Suprapubic skin (tissue), 4 donors: Measurements from ENCODE around the gene PPP6R2. TPM values are rescaled to one million over a fixed set of nuclear protein-coding genes. Genes with fewer than 3 reads are reported as not detected.

ENCODE experiments used
- DNase-seq, 2 donors: peaks; one replicate each; pipeline ENCODE4 v3.0.0-alpha.2; 2019; ENCODE audit warnings: low spot score in 2 of 2
- H3K27ac ChIP-seq: fragments of 200-600 bp; sonication (generic); one replicate; pipeline ENCODE4 v1.5.1; 2019
- H3K27me3 ChIP-seq: fragments of 200-600 bp; sonication (generic); one replicate; pipeline ENCODE4 v1.5.1; 2019
- H3K36me3 ChIP-seq: fragments of 200-600 bp; sonication (generic); one replicate; pipeline ENCODE4 v1.5.1; 2019
- H3K4me1 ChIP-seq: fragments of 200-600 bp; sonication (generic); one replicate; pipeline ENCODE4 v1.5.1; 2019
- H3K4me3 ChIP-seq: fragments of 200-600 bp; sonication (generic); one replicate; pipeline ENCODE4 v1.5.1; 2019; ENCODE audit warnings: mild to moderate bottlenecking
- H3K9me3 ChIP-seq: fragments of 200-600 bp; sonication (generic); one replicate; pipeline ENCODE4 v1.5.1; 2019
- CTCF ChIP-seq, 2 donors: fragments of 200-600 bp in 1 of 2; fragments of 450-650 bp in 1 of 2; sonication (generic) in 1 of 2; IDR thresholded peaks; one replicate each; pipeline ENCODE4 v1.5.1; 2016 to 2019; ENCODE audit warnings: antibody characterized with exemption in 2 of 2, mild to moderate bottlenecking in 1 of 2, moderate library complexity in 1 of 2
- EP300 ChIP-seq: sonication (generic); formaldehyde crosslinking; IDR thresholded peaks from one replicate; pipeline ENCODE4 v1.6.1; 2017; ENCODE audit warnings: antibody characterized with exemption
- POLR2A ChIP-seq, 2 donors: fragments of 450-650 bp; IDR thresholded peaks; one replicate each; pipeline ENCODE4 v1.6.1; 2017; ENCODE audit warnings: antibody characterized with exemption in 2 of 2, mild to moderate bottlenecking in 2 of 2, moderate library complexity in 2 of 2
- POLR2AphosphoS5 ChIP-seq, 3 donors: sonication (generic); formaldehyde crosslinking; IDR thresholded peaks; one replicate each; pipeline ENCODE4 v1.6.1; 2017; ENCODE audit warnings: antibody characterized with exemption in 3 of 3
- WGBS: methylation state at CpG from one replicate; pipeline ENCODE4 v1.1.5; 2018; 5-methylcytosine and 5-hydroxymethylcytosine counted together
- total RNA-seq, 4 donors: library from RNA; depleted of rRNA; stranded (reverse); fragments of >200 nt; gene quantifications; one replicate each; pipeline ENCODE4 v1.1.0, GENCODE V29; 2016

The PPP6R2 gene
- total RNA-seq, 4 donors from 2014 or later = 46.7 to 70.3 (median 64.6) TPM

- no peak for DNase-seq
- Histone ChIP-seq H3K4me1 (peaks cover 30% of the 10 kb centered on the region), H3K4me3 (peak overlapping the region; percentile 79), H3K27ac (peak overlapping the region; percentile 77), H3K36me3 (no peaks in the 10 kb centered on the region), H3K27me3 (no peaks in the 10 kb centered on the region), H3K9me3 (no peaks in the 10 kb centered on the region)
- no peak for TF ChIP-seq EP300
- no peak for TF ChIP-seq POLR2A (IDR thresholded peaks at IDR 0.05)
- TF ChIP-seq CTCF (IDR thresholded peaks at IDR 0.05) = no peak
- no peak for TF ChIP-seq POLR2AphosphoS5 (IDR thresholded peaks at IDR 0.05)
- no CpG with 5 or more reads among the region's 9 CpGs for WGBS
These were observed 411 bp downstream of the PPP6R2 start for GRCh38 chr22:50343541-50343935.

- Histone ChIP-seq H3K4me1 (peaks cover 30% of the 10 kb centered on the region), H3K27ac (no peak overlapping the region), H3K9me3 (no peaks in the 10 kb centered on the region), H3K4me3 (no peak overlapping the region), H3K36me3 (peaks cover 1% of the 10 kb centered on the region), H3K27me3 (no peaks in the 10 kb centered on the region)
- 77% methylated on average over 8 of the region's 8 CpGs for WGBS
- DNase-seq = no peak
- TF ChIP-seq POLR2A (IDR thresholded peaks at IDR 0.05) (no peak), CTCF (IDR thresholded peaks at IDR 0.05) (no peak), EP300 (no peak), POLR2AphosphoS5 (IDR thresholded peaks at IDR 0.05) (no peak)
These were observed 3.3 kb downstream of the PPP6R2 start for GRCh38 chr22:50346470-50346869.

GRCh38 chr22:50347157-50347556 lies 4.0 kb downstream of the PPP6R2 start:
- no peak for DNase-seq
- no peaks in the 10 kb centered on the region for H3K9me3 ChIP-seq
- H3K4me1 ChIP-seq = peaks cover 26% of the 10 kb centered on the region
- H3K27ac ChIP-seq = no peak overlapping the region
- no peak for TF ChIP-seq POLR2A (IDR thresholded peaks at IDR 0.05)
- TF ChIP-seq POLR2AphosphoS5 (IDR thresholded peaks at IDR 0.05) = no peak
- no peak overlapping the region for H3K4me3 ChIP-seq
- 83% methylated on average over 8 of the region's 8 CpGs for WGBS
- H3K27me3 ChIP-seq = no peaks in the 10 kb centered on the region
- peaks cover 8% of the 10 kb centered on the region for H3K36me3 ChIP-seq

GRCh38 chr22:50348058-50348457 lies 4.9 kb downstream of the PPP6R2 start:
- no peak for DNase-seq
- H3K36me3 ChIP-seq = peaks cover 16% of the 10 kb centered on the region
- no peak overlapping the region for H3K4me3 ChIP-seq
- WGBS = 42% methylated on average over 2 of the region's 2 CpGs
- H3K27me3 ChIP-seq = no peaks in the 10 kb centered on the region
- TF ChIP-seq CTCF (IDR thresholded peaks at IDR 0.05) (no peak), POLR2A (IDR thresholded peaks at IDR 0.05) (no peak), POLR2AphosphoS5 (IDR thresholded peaks at IDR 0.05) (no peak), EP300 (no peak)
- H3K4me1 ChIP-seq = peaks cover 18% of the 10 kb centered on the region
- H3K27ac ChIP-seq = no peak overlapping the region
- H3K9me3 ChIP-seq = no peaks in the 10 kb centered on the region

GRCh38 chr22:50356186-50356585 lies 13.1 kb downstream of the PPP6R2 start:
- Histone ChIP-seq H3K27me3 (no peaks in the 10 kb centered on the region), H3K36me3 (peaks cover 28% of the 10 kb centered on the region), H3K4me3 (no peak overlapping the region), H3K9me3 (no peaks in the 10 kb centered on the region), H3K27ac (no peak overlapping the region), H3K4me1 (no peaks in the 10 kb centered on the region)
- DNase-seq = no peak
- no peak for TF ChIP-seq EP300
- TF ChIP-seq POLR2A (IDR thresholded peaks at IDR 0.05) = no peak
- TF ChIP-seq POLR2AphosphoS5 (IDR thresholded peaks at IDR 0.05) = no peak
- no peak for TF ChIP-seq CTCF (IDR thresholded peaks at IDR 0.05)
- 94% methylated on average over 8 of the region's 8 CpGs for WGBS

- Histone ChIP-seq H3K36me3 (peaks cover 20% of the 10 kb centered on the region), H3K9me3 (no peaks in the 10 kb centered on the region), H3K4me1 (peaks cover 3% of the 10 kb centered on the region), H3K27me3 (no peaks in the 10 kb centered on the region), H3K27ac (no peak overlapping the region), H3K4me3 (no peak overlapping the region)
- 94% methylated on average over 1 of the region's 1 CpG for WGBS
- no peak for TF ChIP-seq EP300
- no peak for TF ChIP-seq CTCF (IDR thresholded peaks at IDR 0.05)
- no peak for TF ChIP-seq POLR2AphosphoS5 (IDR thresholded peaks at IDR 0.05)
- no peak for TF ChIP-seq POLR2A (IDR thresholded peaks at IDR 0.05)
- DNase-seq = no peak
These were observed 14.1 kb downstream of the PPP6R2 start for GRCh38 chr22:50357222-50357621.
